HEK293 (cell line): ENCODE results near the gene ACAN.

Experiments used
- CTCF ChIP-seq: fragments of 450-650 bp; formaldehyde crosslinking; IDR thresholded peaks from 2 replicates; pipeline ENCODE4 v1.5.1; 2016; ENCODE audit warnings: missing biosample characterization, missing genetic modification characterization
- FEZF1 ChIP-seq: fragments of 450-650 bp; formaldehyde crosslinking; IDR thresholded peaks from 2 replicates; pipeline ENCODE4 v1.5.1; 2016; ENCODE audit warnings: missing biosample characterization, missing genetic modification characterization
- KLF10 ChIP-seq: fragments of 450-650 bp; IDR thresholded peaks from 2 replicates; pipeline ENCODE4 v1.5.1; 2018; ENCODE audit warnings: missing biosample characterization, mild to moderate bottlenecking, missing genetic modification characterization
- KLF9 ChIP-seq: fragments of 450-650 bp; formaldehyde crosslinking; IDR thresholded peaks from 2 replicates; pipeline ENCODE4 v1.5.1; 2016; ENCODE audit warnings: missing biosample characterization, missing genetic modification characterization, low read depth
- ZBTB7A ChIP-seq: fragments of 450-650 bp; formaldehyde crosslinking; IDR thresholded peaks from 2 replicates; pipeline ENCODE4 v1.5.1; 2016; ENCODE audit warnings: low read depth, missing biosample characterization, missing genetic modification characterization
- ZNF121 ChIP-seq: fragments of 450-650 bp; formaldehyde crosslinking; IDR thresholded peaks from 2 replicates; pipeline ENCODE4 v1.5.1; 2016; ENCODE audit warnings: missing biosample characterization, missing genetic modification characterization
- ZNF274 ChIP-seq, 2 experiments: fragments of 200-500 bp in 1 of 2; fragments of 450-650 bp in 1 of 2; sonication (Bioruptor generic) in 1 of 2; formaldehyde crosslinking in 1 of 2; IDR thresholded peaks; 2 replicates each; pipeline versions ENCODE4 v1.5.1 to v1.6.1; 2014 to 2016; ENCODE audit warnings: borderline replicate concordance in 1 of 2, inconsistent platforms in 1 of 2, low read length in 1 of 2, missing biosample characterization in 1 of 2, missing genetic modification characterization in 1 of 2
- ZNF292 ChIP-seq: fragments of 450-650 bp; formaldehyde crosslinking; IDR thresholded peaks from 2 replicates; pipeline ENCODE4 v1.5.1; 2016; ENCODE audit warnings: low read depth, missing biosample characterization, missing genetic modification characterization, borderline replicate concordance
- ZNF423 ChIP-seq: fragments of 450-650 bp; formaldehyde crosslinking; IDR thresholded peaks from 2 replicates; pipeline ENCODE4 v1.5.1; 2016; ENCODE audit warnings: missing biosample characterization, missing genetic modification characterization
- ZNF510 ChIP-seq: fragments of 450-650 bp; formaldehyde crosslinking; IDR thresholded peaks from 2 replicates; pipeline ENCODE4 v1.5.1; 2018; ENCODE audit warnings: mild to moderate bottlenecking, missing genetic modification characterization, missing biosample characterization; ENCODE audit not compliant: insufficient replicate concordance
- ZNF777 ChIP-seq: fragments of 450-650 bp; formaldehyde crosslinking; IDR thresholded peaks from 2 replicates; pipeline ENCODE4 v1.5.1; 2017; ENCODE audit warnings: missing biosample characterization, missing genetic modification characterization, borderline replicate concordance
- TF ChIP-seq, protein P1 (sequence below): fragments of 450-650 bp; formaldehyde crosslinking; IDR thresholded peaks from 2 replicates; pipeline ENCODE4 v1.5.1; 2016; ENCODE audit warnings: missing biosample characterization, missing genetic modification characterization
- TF ChIP-seq, protein P2 (sequence below): sonication (generic); formaldehyde crosslinking; IDR thresholded peaks from 2 replicates; pipeline ENCODE4 v1.8.1; 2022; ENCODE audit warnings: mild to moderate bottlenecking, moderate library complexity, missing genetic modification reagents

GRCh38 chr15:88779944-88780343 is 23.3 kb upstream of the ACAN start:
- TF ChIP-seq KLF10 (tag by site-specific recombination) (no peak), ZNF423 (tag by site-specific recombination) (no peak), ZBTB7A (tag by site-specific recombination) (no peak), ZNF510 (tag by site-specific recombination) (no peak), ZNF777 (no peak), CTCF (no peak), FEZF1 (tag by site-specific recombination) (no peak), ZNF292 (tag by site-specific recombination) (no peak), KLF9 (tag by site-specific recombination) (no peak), ZNF274 (IDR thresholded peaks at IDR 0.05; ENCODE audit: low read length) (no peak), ZNF274 (tag by site-specific recombination; IDR thresholded peaks at IDR 0.05; ENCODE audit: borderline replicate concordance) (no peak), ZNF121 (no peak)
- TF ChIP-seq, protein P1, sequence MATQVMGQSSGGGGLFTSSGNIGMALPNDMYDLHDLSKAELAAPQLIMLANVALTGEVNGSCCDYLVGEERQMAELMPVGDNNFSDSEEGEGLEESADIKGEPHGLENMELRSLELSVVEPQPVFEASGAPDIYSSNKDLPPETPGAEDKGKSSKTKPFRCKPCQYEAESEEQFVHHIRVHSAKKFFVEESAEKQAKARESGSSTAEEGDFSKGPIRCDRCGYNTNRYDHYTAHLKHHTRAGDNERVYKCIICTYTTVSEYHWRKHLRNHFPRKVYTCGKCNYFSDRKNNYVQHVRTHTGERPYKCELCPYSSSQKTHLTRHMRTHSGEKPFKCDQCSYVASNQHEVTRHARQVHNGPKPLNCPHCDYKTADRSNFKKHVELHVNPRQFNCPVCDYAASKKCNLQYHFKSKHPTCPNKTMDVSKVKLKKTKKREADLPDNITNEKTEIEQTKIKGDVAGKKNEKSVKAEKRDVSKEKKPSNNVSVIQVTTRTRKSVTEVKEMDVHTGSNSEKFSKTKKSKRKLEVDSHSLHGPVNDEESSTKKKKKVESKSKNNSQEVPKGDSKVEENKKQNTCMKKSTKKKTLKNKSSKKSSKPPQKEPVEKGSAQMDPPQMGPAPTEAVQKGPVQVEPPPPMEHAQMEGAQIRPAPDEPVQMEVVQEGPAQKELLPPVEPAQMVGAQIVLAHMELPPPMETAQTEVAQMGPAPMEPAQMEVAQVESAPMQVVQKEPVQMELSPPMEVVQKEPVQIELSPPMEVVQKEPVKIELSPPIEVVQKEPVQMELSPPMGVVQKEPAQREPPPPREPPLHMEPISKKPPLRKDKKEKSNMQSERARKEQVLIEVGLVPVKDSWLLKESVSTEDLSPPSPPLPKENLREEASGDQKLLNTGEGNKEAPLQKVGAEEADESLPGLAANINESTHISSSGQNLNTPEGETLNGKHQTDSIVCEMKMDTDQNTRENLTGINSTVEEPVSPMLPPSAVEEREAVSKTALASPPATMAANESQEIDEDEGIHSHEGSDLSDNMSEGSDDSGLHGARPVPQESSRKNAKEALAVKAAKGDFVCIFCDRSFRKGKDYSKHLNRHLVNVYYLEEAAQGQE (tag by site-specific recombination) = no peak
- TF ChIP-seq, protein P2, sequence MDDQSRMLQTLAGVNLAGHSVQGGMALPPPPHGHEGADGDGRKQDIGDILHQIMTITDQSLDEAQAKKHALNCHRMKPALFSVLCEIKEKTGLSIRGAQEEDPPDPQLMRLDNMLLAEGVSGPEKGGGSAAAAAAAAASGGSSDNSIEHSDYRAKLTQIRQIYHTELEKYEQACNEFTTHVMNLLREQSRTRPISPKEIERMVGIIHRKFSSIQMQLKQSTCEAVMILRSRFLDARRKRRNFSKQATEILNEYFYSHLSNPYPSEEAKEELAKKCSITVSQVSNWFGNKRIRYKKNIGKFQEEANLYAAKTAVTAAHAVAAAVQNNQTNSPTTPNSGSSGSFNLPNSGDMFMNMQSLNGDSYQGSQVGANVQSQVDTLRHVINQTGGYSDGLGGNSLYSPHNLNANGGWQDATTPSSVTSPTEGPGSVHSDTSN (CRISPR knock-in tag) = no peak
